ENCODE measurements around the gene PRRC1.

PRRC1 gene

DNA sequence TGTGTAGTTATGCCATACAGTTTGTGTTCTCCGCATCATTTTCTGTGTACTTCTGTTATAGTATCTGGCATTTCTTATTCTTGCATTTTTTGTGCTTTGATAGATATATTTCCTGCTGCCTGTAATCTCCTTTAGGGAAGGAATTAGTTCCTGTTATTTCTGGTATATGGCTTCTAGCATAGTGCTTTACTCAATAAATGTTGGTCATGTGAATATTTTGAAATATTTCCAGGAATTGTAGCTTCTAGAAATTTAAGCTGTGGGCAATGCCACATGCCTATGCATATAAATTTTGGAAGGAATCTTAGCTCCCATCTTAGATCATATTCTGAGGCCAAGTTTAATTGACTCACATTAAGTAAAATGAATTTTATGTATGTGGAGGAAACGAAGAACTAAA is 11.5 kb upstream of the PRRC1 start:
- no peak overlapping the region for H3K4me3 ChIP-seq (ENCODE audit: low read length)
- no peak for DNase-seq (ENCODE audit: low read depth)
- TF ChIP-seq, protein P1, sequence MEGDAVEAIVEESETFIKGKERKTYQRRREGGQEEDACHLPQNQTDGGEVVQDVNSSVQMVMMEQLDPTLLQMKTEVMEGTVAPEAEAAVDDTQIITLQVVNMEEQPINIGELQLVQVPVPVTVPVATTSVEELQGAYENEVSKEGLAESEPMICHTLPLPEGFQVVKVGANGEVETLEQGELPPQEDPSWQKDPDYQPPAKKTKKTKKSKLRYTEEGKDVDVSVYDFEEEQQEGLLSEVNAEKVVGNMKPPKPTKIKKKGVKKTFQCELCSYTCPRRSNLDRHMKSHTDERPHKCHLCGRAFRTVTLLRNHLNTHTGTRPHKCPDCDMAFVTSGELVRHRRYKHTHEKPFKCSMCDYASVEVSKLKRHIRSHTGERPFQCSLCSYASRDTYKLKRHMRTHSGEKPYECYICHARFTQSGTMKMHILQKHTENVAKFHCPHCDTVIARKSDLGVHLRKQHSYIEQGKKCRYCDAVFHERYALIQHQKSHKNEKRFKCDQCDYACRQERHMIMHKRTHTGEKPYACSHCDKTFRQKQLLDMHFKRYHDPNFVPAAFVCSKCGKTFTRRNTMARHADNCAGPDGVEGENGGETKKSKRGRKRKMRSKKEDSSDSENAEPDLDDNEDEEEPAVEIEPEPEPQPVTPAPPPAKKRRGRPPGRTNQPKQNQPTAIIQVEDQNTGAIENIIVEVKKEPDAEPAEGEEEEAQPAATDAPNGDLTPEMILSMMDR (IDR thresholded peaks at IDR 0.05; ENCODE audit: insufficient read depth, low read depth, low read length, missing control alignments): no peak

DNA sequence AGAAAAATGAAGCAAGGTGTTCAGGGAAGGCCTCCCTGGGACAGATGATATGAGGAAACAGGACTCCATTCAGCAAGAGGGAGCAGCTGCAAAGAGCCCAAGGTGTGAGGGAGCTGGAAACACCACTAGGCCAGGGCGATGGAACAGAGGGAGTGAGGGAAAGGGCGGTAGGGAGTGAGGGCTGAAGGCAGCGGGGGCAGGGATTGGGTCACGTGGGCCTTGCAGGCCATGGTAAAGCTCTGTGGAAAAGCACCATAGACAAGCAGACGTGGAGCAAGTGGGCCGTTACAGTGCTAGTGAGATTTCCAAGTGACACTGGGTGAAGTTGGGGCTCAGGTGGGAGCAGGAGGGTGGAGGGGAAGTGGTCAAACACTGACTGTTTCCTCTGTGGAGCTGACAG is 10.8 kb upstream of the PRRC1 start:
- TF ChIP-seq, protein P1 (IDR thresholded peaks at IDR 0.05; ENCODE audit: insufficient read depth, low read depth, low read length, missing control alignments): no peak

DNA sequence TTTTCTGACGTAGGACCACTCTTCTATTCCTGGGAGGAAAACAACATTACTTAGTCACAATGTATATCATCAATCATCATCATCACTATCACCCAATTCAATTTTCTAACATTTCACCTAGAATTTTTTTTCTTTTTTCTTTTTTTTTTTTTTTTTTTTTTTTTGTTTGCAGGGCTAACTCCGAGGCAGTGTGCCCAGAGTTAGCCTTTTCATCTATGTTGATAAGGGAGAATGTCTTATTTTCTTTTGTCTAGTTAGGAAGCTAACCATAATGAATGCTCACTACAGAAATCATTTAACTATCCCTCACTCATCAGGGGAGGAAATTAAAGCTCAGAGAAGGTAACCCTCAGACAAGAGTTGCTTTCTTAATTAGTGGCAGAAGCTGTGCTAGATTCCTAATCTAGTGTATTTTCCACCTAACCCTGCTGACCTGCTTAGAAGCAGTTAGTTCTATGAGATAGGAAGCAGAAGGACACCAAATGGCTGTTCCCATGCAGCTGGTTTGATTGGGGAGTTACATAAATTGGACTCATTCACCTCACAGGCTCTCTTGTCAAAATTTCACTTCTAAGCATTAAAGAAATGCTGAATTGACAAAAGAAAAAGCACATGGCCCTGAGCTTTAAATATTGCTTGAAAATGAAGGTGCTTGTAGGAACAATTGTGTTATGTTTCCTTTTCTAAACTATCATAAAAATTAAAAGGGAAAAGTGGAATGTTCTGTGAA is 8.6 kb upstream of the PRRC1 start:
- TF ChIP-seq, protein P1 (IDR thresholded peaks at IDR 0.05; ENCODE audit: insufficient read depth, low read depth, low read length, missing control alignments): no peak
- no peak overlapping the region for H3K4me3 ChIP-seq (ENCODE audit: low read length)
- no peak for DNase-seq (ENCODE audit: low read depth)

More for the DNA sequence above, 10.8 kb upstream of the PRRC1 start:
- H3K4me3 ChIP-seq (ENCODE audit: low read length): no peak overlapping the region
- no peak for DNase-seq (ENCODE audit: low read depth)

DNA sequence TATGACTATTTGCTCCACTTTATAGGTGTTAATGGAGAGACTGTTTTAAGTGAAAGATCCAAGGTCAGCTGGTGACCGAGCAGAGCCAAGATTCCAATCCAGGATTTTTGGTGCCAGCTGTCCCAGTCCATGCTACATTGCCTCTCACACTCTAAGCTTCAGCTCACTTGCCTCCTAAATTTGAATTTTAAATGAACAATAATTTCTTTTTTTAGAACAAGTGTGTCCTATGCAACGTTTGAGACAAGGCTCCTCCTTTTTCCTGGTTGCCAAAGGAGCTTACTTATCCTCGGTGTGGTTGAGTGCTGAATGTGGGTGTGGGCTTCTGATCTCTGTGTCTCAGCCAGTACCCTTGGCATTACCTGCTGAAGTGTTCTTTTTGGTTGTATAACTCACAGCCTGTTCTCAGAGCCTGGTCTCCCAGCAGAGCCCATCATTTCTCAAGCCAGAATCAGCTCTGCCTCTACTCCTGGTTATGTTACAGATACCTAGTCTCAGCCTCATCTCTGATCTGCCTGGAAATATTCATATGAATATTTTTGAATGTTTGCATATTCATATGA is 4.0 kb upstream of the PRRC1 start:
- TF ChIP-seq, protein P1 (IDR thresholded peaks at IDR 0.05; ENCODE audit: insufficient read depth, low read depth, low read length, missing control alignments): no peak
- DNase-seq (ENCODE audit: low read depth): no peak
- H3K4me3 ChIP-seq (ENCODE audit: low read length): no peak overlapping the region

DNA sequence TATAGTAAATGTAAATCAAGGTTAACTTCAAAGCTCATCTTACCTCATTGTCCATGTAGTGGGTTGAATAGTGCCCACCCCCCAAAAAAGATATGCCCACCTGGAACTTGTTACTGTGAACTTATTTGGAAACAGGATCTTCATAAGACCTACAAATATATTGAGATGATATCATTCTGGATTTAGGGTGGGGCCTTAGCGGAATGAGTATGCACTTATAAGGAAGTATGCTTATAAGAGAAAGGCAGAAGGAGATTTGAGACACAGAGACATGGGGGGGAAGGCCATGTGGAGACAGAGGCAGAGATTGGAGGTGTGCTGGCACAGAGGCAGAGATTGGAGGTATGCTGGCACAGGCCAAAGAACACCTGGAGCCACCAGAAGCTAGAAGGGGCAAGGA is 2.6 kb upstream of the PRRC1 start:
- TF ChIP-seq, protein P1 (IDR thresholded peaks at IDR 0.05; ENCODE audit: insufficient read depth, low read depth, low read length, missing control alignments): no peak
- DNase-seq (ENCODE audit: low read depth): no peak
- no peak overlapping the region for H3K4me3 ChIP-seq (ENCODE audit: low read length)

DNA sequence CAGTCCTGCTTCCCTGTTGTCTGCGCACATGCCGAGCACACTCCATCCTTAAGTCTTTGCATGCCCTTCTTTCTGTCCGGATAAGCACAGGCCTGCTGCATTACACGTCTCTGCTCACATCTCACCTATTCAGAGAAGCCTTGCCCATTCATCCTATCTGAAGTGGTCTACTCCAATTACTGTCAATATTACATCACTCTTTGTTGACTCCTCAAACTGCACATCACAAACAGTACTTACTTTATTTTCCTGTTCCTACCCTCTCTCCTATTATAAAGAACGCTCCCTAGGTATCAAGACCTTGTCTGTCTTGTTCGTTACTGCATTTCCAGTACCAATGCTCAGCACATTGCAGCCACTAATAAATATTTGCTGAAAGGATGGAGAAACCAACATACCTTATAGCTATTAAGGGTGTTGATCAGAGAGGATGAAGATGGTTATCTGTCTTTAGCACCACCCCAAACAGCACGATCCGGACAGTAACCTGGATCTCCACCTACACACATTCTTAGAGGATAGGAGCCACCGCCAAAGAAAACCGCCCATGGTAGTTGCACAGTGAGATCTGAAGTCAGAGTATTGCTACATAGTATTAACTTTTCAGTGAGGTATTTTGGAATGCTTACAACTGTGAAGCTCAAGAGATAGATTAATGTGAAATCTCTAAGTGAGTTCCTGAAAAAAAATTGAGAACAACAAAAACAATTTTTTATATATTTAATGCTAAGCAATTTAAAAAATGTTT is 1.6 kb upstream of the PRRC1 start:
- TF ChIP-seq, protein P1 (IDR thresholded peaks at IDR 0.05; ENCODE audit: insufficient read depth, low read depth, low read length, missing control alignments): no peak
- H3K4me3 ChIP-seq (ENCODE audit: low read length): no peak overlapping the region
- DNase-seq (ENCODE audit: low read depth): no peak
